Measurements from ENCODE around the gene DOCK7.
"Not testable (repeated sequence)": the region's sequence is repeated elsewhere in the genome, so short reads cannot be mapped to it uniquely, and the experiment has no call there.

Gene DOCK7

DNA sequence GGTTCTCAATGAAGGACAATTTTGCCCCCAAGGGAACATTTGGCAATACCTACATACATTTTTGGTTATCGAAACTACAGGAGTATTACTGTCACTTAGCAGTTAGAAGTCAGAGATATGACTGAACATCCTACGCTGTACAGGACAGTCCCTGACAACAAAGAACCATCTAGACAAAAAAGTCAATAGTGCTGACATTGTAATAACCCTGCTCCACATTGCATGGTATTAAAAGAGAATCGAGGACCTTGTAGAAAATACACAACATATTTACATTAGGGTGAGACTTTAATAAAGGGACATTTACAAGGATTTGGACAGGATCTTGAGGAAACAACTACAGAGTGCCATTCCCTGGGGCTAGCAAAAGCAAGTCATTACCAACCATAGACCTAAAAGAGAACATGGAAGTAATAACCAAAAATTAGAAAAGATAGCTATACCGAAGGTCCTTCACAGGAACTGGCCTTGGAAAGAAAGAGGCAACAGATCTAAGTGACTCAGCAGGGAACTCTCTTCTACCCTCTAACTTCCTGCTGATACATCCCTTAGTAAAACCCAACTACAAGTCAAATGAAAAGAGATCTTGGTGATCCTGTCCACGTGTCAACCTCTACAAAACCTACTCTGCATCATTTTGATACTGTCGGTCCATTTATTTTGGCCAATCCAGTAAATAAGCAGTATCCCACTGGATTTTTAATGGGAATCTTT, 50.6 kb downstream of the DOCK7 start:
- no peak overlapping the region for H3K4me3 ChIP-seq (ENCODE audit: low read depth, low read length)
- TF ChIP-seq, protein P1, sequence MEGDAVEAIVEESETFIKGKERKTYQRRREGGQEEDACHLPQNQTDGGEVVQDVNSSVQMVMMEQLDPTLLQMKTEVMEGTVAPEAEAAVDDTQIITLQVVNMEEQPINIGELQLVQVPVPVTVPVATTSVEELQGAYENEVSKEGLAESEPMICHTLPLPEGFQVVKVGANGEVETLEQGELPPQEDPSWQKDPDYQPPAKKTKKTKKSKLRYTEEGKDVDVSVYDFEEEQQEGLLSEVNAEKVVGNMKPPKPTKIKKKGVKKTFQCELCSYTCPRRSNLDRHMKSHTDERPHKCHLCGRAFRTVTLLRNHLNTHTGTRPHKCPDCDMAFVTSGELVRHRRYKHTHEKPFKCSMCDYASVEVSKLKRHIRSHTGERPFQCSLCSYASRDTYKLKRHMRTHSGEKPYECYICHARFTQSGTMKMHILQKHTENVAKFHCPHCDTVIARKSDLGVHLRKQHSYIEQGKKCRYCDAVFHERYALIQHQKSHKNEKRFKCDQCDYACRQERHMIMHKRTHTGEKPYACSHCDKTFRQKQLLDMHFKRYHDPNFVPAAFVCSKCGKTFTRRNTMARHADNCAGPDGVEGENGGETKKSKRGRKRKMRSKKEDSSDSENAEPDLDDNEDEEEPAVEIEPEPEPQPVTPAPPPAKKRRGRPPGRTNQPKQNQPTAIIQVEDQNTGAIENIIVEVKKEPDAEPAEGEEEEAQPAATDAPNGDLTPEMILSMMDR (IDR thresholded peaks at IDR 0.05; ENCODE audit: low read depth, low read length, missing control alignments) = no peak
- DNase-seq (ENCODE audit: low read depth) = no peak

DNA sequence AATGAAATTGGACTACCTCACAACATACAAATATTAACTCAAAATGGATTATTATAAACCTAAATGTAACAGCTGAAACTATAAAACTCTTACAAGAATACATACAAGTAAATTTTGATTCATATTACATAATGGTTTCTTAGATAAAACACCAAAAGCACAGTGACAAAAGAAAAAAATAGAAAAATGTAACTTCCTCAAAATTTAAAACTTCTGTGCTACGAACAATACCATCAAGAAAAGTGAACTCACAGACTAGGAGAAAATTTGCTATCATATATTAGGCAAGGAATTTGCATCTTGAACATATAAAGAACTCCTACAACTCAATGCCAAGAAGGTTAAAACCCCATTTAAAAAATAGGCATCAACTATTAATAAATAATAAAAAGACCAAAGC, 59.7 kb downstream of the DOCK7 start:
- no peak overlapping the region for H3K4me3 ChIP-seq (ENCODE audit: low read depth, low read length)
- DNase-seq (ENCODE audit: low read depth) = no peak
- TF ChIP-seq, protein P1 (IDR thresholded peaks at IDR 0.05; ENCODE audit: low read depth, low read length, missing control alignments) = no peak

DNA sequence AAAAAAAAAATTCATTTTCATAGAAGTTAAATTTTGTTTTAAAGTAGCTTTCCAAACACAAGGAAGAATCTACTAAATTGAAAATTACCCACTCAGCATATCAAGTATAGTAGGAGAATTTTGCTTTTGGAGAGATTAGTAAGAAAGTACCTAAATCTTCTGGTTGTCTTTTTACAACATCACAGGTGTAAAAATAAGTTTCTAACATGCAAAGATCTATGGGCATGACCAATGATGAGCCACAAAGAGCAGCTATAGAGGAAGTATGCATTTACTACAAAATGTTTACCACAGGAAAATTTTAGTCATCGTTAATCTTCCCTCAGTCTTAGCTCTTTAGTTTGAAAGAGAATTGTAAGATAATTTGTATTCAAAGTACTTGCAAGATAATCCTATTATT, 62.8 kb downstream of the DOCK7 start:
- TF ChIP-seq, protein P1 (IDR thresholded peaks at IDR 0.05; ENCODE audit: low read depth, low read length, missing control alignments) = no peak
- H3K4me3 ChIP-seq (ENCODE audit: low read depth, low read length) = no peak overlapping the region
- peak; percentile 15 for DNase-seq (ENCODE audit: low read depth)

DNA sequence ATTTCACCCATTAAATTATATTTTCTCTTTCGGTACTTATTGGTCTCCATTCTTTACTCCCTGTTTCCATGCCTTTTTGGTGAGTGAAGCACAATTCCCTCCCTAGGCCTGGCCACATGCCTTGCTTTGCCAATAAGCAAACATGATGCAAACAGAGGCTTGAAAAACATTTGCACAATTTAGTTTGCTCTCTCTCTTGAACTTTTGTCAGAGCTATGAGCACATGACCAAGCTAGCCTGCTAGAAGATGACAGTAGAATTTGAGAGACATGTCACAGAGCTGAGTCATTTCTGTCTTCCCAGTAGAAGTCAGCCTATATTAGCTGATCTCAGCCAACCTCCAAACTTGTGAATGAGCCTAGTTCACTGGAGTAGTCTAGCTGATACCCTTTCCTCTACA, 66.3 kb downstream of the DOCK7 start:
- peak; percentile 24 for DNase-seq (ENCODE audit: low read depth)
- TF ChIP-seq, protein P1 (IDR thresholded peaks at IDR 0.05; ENCODE audit: low read depth, low read length, missing control alignments) = no peak
- no peak overlapping the region for H3K4me3 ChIP-seq (ENCODE audit: low read depth, low read length)

DNA sequence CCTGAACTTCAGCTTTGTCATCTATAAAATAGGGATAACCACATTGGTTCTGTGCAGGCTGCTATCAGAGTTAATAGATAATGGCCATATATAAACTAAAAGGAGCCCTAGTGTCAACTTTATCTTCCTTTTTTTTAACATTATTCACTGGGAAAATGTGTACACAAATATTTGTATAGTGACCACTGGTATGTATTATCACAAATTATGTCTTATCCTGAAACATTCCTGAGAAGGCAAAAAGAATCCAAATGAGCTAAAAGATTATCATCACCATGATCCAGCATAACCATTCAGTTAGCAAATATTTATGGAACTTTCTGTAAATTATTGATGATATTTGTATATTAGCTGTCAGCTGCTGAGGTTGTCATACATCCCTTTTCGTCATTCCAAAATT, 74.3 kb downstream of the DOCK7 start:
- TF ChIP-seq, protein P1 (IDR thresholded peaks at IDR 0.05; ENCODE audit: low read depth, low read length, missing control alignments) = no peak
- H3K4me3 ChIP-seq (ENCODE audit: low read depth, low read length) = no peak overlapping the region
- no peak for DNase-seq (ENCODE audit: low read depth)

DNA sequence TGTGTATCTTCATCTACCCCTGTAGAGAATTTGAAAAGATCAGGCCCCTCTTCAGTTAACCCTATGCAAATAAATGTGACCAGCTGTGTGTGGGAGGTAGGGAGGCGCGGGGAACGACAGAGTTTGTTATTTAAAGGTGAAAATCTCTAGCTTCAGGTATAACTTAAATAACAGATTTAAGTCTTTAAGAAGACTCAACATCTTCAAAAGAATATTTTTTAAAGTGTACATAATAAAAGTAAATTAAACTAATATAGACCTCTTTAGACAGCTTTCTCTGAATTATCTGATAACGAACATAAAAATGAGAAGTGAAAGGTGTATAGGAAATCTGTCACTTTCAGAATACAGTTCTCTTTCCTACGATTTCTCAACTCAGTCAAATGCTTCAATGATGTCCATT, 74.9 kb downstream of the DOCK7 start:
- DNase-seq (ENCODE audit: low read depth) = no peak
- TF ChIP-seq, protein P1 (IDR thresholded peaks at IDR 0.05; ENCODE audit: low read depth, low read length, missing control alignments) = no peak
- no peak overlapping the region for H3K4me3 ChIP-seq (ENCODE audit: low read depth, low read length)

DNA sequence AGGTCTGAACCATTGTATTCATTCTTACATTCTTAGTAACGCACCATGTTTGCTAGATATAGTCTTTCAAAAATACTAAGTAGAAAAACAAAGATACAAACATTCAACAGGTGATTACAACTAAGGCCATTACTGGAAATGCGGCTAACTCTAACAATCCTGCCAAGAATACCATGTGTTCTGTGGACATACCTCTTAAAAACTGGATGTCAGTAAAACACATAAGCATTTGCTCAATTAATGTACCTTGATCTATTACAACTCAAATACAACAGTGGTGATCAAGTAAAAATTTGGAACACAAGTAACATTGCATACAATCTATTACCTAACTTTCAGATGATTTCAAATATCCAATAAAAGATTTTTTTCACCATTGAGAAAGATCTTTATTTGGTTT, 75.4 kb downstream of the DOCK7 start:
- no peak overlapping the region for H3K4me3 ChIP-seq (ENCODE audit: low read depth, low read length)
- TF ChIP-seq, protein P1 (IDR thresholded peaks at IDR 0.05; ENCODE audit: low read depth, low read length, missing control alignments) = no peak
- no peak for DNase-seq (ENCODE audit: low read depth)

DNA sequence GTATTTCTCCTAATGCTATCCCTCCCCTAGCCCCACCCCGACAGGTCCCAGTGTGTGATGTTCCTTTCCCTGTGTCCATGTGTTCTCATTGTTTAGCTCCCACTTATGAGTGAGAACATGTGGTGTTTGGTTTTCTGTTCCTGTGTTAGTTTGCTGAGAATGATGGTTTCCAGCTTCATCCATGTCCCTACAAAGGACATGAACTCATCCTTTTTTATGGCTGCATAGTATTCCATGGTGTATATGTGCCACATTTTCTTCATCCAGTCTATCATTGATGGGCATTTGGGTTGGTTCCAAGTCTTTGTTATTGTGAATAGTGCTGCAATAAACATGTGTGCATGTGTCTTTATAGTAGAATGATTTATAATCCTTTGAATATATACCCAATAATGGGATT, 77.6 kb downstream of the DOCK7 start:
- not testable (repeated sequence) for H3K4me3 ChIP-seq (ENCODE audit: low read depth, low read length)

More for the DNA sequence above, 77.6 kb downstream of the DOCK7 start:
- not testable (repeated sequence) for DNase-seq (ENCODE audit: low read depth)

Data from GM12864 (cell line).